GM18909 (cell line): ENCODE data around the gene ST14.

Experiments used
- ATAC-seq: cut with Tn5 transposase; IDR thresholded peaks from one replicate; pipeline ENCODE4 v1.9.1; 2021; ENCODE audit warnings: mild to moderate bottlenecking; ENCODE audit not compliant: unreplicated experiment, poor library complexity

Gene ST14

DNA sequence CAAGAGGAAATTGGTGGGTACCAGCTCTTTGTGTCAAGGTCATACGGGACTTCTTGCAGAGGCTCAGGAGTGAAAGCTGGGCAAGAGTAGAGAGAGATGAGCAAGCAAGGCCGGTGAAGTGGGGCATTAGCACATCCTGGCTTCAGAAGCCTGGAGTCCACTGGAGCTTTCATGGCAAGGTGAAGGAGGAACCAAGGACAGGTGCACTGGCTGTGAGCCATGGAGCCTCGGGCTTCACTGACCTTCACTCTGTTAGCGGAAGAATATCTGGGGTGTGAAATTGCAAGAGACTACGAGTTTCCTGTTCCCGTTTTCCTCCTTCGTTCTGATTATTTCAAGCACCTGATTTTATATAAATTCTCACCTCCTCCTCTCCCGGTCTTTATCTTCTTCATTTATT, 25.9 kb upstream of the ST14 start:
- ATAC-seq: no peak

DNA sequence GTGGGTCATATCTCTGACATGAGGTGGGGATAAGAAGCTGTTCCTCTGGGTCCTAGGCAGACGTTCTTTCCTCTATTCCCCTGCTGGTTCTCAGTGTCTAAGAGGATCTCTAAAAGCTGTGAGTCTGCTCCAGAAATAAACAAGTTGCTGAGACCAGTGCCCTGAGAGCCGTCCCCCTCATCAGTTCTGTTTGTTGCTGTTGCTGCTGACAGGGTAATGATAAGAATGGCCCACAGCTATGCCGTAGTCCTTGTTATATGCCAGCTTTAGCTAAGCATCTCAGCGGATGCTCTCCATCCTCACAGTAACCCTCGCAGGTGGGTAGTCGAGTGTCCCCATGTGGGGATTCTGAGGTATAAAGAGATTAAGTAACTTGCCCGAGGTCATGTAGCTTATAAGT, 23.5 kb upstream of the ST14 start:
- ATAC-seq: no peak

DNA sequence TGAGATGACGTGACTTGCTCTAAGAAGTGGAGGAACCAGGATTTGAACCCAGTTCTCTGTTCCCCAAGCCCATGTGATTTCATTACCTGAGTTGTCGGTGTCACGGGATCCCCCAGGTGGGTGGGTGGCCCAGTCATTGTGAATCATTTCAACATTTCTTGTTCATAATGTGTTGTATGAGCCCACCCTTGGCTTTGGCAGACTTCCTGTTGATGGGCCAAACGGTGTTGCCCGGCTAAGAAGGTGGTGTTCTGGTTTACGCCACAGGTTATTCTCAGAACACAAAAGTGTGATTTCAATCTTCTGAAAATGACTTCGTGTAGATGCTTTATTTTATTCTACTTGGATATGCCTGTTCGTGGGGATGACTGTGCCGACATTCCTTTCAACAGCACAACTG, 21.6 kb upstream of the ST14 start:
- no peak for ATAC-seq

DNA sequence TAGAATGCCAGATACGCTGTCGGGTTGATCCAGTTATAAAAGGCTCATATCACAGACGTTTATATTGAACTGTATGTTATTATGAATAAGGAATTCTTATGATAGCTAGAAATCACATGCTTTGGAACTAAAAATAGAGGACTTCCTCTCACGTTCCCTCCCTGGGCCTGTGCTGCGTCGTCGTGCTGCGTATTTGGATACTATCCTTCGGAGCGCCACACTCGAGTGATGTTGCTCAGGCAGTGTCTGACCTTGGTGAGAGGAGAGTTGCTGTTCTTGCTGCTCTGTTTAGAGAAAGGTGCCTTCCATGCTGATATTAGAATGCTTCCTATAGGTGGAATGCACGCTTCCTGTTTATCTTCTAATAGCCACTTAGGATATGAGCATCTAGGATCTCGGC, 20.2 kb upstream of the ST14 start:
- ATAC-seq: no peak

DNA sequence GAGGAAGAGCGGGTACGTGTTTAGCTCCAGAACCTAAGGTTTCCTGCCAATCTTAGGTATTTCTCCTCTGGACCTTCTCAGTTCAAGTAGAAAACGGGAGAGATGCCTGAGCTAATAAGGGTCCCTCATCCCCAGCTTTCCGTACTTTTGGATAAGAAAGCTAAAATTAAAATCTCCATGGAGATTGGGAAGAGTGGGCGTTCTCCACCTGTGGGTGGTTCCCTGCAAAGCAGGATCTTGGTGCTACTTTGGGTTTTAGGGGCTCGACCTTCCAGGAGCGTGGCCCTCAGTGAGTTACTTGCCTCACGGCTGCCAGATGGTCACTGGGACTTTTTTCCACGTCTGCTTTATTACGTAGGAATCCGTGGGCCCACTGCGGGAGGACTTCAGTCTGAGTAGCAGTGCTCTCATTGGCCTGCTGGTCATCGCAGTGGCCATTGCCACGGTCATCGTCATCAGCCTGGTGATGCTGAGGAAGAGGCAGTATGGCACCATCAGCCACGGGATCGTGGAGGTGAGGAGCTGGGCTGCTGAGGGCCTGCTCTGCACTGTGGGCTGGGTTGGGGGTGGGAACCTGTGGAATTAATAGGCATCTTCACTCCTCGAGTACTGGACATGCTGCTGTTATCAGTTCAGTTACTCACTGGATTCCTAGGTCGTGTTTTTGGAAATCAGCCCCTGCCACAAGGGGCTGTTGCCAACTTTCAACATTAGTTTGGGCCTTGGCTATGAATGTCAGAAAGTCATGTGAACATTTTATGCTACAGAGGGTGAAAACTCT, 17.8 kb upstream of the ST14 start:
- ATAC-seq: no peak

DNA sequence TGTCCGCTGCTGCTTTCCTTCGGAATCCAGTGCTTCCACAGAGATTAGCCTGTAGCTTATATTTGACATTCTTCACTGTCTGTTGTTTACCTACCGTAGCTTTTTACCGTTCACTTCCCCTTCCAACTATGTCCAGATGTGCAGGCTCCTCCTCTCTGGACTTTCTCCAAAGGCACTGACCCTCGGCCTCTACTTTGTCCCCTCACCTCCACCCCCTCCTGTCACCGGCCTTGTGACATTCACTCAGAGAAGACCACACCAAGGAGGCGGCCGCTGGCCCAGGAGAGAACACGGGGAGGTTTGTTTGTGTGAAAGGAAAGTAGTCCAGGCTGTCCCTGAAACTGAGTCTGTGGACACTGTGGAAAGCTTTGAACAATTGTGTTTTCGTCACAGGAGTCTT, 15.4 kb upstream of the ST14 start:
- no peak for ATAC-seq

DNA sequence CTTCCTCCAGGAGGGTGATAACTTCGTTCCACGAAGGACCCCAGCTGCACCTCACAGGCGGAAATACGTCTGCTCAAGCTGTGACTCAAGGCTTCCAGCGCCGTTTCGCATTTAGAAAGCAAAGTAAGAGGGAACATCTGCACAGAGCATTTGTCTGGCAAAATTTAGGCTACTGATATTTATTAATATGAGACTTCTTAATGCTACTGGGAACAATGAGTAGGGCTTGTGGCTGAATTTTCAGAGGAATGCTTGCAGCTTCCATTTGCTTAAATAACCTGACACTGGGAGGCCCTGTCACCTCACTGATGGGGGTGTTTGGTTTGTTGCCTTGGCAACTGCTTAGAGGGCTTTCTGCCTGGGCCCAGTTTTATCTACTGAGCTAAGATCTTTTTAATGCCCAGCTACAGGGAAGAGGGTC, 14.7 kb upstream of the ST14 start:
- no peak for ATAC-seq

DNA sequence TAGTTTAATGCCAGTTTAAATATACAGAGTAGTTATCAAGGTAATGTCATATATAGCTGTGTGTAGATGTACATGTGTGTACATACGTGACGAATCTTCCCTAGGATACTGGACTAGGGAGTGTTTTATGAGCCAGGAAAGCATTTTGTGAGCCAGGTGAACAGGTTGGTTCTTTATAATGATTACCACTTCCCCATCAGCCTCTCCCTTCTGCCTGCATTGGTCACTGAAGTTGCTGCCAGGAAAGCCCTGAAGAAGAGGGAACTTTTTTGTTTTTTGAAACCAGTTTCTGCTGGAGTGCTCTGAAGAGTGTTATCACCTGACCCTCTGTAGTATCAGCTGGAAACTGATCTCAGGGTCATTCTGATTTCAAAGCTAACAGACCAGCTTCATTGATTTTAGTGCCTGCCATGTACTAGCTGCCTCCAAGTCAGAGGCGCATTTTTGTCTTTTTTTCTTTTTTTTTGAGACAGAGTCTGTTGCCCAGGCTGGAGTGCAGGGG, 14.2 kb upstream of the ST14 start:
- no peak for ATAC-seq

DNA sequence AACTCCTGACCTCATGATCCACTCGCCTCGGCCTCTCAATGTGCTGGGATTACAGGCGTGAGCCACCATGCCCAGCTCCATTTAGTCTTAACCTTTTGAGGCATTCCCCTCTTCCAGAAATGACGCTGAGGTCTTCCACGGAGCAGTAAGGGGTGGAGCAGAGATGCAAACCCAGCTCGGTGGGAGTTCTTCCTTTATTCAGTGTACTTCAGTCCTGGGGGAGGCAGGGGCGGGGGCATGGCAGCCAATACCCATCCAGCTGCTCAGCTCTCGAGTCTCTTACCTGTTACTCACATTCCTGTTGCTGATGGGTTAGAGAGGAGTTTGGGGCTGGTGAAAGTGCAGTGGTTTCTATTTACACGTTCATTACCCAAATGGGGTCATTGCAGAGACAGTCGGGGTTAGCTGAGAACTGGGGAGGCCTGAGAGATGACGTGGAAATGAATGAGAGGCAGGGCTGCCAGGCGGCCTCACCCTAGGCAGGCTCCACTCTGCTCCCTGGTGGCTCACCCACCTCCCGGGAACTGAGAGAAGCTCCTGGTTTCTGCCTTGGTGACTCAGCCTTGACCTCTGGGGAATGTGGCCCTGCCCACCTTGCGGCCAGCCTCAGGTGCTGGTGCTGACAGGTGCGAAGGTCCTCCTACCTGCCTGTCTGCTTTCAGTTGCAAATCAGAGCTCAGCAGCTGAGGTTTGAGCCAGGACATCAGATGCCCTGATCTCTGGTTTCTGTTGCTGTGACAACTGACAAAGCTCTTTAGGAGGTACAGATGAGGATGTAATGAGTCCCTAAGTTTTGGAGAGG, 13.4 kb upstream of the ST14 start:
- peak; percentile 49 for ATAC-seq

DNA sequence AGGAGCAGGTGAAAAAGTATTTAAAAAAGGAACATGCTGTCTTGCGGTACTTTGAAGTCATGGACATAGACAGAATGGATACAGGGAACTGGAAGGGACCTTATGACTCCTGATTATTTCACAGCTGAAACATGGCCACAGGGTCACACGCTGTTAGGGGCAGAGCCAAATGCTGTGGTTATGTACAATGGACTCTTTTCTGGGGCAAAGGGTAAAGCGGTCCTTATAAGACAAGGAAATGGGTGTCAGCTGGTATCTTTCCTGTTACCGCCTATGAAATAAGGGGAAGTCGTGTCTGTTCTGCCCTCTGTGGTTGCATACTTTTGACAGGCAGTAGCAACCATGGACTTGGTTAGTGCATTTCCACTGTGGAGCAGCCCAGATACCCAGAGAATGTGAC, 12.8 kb upstream of the ST14 start:
- ATAC-seq: peak; percentile 36

DNA sequence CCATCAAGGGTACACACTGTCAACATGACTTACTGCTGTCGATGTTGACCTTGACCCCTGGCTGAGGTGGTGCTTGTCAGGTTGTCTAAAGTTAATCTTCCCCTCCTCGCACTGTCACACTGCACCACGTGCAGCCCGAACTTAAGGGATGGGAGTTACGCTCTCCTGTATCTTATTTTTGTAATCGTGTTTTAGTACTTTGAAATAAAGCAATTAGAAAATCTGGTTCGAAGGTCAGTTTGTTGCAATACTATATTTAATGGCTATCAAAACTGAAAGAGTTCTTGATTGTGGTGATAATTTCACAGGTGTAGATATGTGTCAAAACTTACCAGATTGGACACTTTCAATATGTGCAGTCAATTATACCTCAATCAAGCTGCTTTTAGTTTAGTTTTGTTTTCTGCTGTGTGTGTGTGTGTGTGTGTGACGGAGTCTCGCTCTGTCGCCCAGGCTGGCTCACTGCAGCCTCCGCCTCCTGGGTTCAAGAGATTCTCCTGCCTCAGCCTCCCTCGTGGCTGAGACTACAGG, 10.7 kb upstream of the ST14 start:
- no peak for ATAC-seq

DNA sequence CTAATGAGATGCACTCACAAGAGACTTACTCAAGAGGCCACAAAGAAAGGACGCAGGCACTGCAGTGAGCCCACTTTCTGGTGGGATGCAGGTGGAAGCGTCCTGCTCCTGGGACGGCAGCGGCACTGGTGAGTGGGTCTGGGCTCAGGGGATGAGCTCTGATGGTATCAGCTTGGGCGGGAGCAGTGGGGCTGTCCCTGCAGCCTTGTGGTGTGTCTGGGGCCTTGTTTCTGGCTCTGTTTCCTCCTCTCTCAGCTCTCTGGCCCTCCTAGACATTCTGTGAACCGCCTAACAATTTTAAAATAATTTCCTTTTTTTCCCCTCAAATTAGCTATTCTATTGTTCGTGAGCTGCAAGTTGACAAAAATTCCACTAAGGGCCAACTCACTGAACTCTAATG, 8.8 kb upstream of the ST14 start:
- no peak for ATAC-seq

DNA sequence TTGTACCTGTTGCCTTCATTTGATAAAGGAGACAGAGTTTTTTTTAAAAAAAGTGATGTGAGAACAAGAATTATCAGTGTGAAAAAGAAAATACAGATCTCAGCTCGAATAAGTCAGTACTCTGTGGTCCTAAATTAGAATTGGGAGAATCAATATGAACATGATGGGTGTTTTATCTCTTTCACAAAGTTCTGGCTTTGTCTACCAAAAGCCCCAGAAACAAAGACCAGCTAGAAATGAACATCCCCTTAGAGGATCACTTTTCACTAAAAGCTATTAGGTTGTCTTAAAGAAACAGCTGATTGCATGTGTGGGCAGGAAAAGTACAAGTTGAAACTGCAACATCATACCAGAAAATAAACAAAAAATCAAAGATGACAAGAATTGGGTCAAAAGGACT, 8.4 kb upstream of the ST14 start:
- no peak for ATAC-seq

DNA sequence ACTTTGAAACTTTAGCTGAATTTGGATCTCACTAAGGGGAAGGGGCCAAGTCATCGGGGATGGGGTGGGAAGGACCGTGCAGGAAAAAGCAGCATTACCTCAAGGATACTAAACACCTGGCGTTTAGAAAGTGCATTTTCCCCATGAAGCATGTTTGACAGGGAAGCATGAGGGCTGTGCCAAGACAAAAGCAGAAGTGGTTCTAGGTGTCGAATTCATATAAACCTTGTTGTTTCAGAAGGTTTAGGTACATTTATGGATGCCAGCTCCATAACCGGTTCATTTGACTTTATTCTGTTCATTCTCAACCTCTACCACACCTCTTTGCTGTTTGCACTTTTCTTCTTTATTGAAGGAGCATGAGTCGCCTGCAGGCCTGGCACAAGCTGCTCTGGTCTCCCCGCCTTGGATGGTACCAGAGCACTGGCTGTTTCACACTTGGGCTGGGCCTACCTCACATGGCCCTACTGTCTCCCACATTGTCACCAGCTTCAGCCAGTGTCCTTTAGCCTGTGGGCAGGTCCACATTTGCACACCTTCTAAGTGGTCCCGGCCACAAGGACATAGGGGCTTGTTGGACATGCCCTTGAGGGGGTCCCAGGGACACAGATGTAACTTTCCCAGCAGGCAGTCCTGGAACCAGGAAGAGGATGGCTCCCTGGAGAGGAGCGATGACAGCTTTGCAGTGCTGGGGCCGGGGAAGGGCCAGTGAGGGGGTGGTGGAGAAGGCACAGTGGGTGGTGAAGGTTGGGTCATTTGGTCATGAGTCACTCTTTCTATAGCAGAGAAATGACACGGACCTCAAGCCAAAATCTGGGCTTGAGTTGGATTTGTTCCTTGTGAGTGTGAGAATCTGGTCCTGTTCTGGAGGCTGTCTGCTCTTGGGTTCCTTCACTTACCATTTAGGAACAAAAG, 3.2 kb upstream of the ST14 start:
- ATAC-seq: no peak

DNA sequence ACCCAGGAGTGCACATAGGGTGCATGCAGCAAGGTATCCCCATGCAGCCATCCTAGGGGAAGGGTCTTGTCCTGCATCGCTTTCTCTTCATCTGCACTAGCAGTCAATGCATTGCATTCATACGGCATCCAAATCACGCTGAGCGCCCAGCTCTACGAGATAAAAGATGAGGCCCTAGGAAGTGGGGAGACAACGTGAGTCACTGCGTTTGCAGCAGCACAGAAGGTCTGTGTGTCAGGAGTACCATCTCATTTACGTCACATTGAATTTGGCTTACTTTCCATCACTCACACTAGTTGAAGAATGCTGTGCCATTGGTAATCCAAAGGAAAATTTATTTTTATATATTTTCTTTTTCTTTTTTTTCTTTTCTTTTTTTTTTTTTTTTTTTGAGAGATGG, 2.5 kb upstream of the ST14 start:
- no peak for ATAC-seq

DNA sequence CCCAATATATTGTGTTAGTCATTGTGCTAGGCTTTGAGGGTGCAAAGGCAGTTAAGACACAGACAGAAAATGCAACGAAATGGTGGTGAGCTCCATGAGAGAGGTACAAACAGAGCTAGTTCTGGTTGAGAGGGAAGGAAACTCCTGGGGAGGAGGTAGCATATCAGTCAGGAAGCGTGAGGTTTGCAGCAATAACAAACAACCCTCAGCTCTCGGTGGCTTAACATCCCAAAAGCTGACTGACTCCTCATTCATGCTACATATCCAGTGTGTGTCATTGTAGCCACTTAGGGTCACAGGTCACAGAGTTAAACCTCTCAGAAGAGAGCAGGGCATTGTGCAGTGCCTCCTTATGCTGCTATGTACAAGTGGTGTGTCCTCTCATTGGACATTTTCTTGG, 1.7 kb upstream of the ST14 start:
- ATAC-seq: no peak

DNA sequence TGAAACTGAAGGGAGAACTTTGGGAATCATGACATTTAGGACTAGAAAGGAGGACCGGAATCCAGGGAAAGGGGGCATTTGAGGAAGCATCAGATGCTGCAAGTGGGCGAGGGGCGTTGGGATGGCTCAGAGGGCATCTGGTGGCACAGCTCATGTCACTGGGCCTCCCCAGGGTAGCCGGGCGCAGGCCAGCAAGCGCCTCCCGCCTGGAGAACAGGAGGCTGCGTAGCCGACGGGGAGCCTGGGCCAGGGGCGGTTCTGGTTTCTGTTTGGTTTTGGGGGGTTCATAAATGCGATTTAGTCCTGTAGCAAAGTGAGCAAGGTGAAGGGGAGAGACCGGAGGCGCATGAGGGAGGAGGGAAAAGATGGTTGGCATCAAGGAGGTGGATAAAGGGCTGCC, 443 bp upstream of the ST14 start:
- ATAC-seq: no peak

DNA sequence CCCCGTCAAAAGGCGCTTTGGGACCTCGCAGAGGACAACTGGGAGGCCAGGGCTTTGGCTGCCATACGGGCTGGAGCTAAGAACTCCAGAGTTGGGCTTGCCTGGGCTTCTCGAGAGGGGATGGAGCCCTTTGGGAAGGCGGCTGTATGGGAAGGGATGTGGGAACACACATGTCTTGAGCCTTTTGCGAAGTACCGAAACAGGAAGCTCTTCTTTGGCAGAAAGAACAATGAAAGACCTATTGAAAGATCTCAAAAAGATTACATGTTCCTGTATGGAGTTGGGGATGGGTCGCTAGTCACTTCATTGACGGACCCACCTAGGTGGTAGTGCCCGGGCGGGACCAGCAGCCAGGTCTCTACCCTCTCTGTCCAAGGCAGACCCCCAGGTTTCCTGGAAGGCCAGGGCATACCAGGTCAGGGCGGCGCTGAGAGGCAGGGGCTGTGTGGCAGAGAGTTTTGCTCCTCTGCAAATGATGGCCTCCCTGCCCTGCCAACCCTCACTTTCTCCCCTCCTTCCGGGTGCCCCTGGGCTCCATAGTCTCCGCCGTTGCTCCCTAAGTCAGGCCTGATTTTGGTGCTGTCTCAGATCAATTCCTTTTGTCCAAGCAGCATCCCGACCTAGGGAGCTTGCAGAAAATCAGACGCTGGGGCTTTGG, 1.0 kb downstream of the ST14 start:
- no peak for ATAC-seq

DNA sequence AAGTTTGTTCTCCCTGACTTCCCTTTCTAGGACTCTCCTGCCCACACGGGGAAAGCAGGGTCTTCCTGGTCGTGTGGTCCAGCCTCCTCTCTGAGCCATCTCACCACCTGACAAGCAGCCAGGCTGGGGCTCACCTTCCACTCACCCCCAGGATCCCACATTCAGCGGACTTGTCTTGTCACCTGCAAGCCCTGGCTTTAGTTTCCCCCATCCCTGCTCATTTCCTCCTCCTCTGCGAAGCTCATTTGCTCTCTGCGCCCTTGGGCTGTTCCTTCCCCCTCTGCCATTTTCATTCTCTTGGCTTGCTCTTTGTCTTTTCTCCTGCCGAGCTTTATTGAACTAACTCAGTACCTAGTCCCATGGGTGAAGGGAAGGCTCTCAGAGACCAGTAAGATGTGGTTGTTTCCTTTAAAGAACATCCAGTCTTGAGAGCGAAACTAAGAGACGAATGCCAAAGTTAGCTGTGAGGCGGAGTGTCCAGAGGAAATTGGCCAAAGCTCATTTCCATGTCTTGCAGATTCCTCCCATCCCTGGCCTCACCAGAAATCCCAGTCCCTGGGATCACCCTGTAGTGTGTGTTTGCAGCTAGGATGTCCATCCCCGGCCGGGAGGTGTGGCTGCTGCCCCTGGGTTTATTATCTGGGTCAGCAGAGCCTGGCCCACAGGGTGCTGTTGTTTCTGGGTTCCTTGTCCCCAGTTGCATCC, 2.0 kb downstream of the ST14 start:
- no peak for ATAC-seq
